ENCODE data around the gene DSCAM. TPM values are rescaled to one million over a fixed set of nuclear protein-coding genes. Genes with fewer than 3 reads are reported as not detected.

Gene DSCAM
- total RNA-seq, 3 donors from 2014 or later (not counting 1 experiment from before 2014, with no cell fraction given): not detected

DNA sequence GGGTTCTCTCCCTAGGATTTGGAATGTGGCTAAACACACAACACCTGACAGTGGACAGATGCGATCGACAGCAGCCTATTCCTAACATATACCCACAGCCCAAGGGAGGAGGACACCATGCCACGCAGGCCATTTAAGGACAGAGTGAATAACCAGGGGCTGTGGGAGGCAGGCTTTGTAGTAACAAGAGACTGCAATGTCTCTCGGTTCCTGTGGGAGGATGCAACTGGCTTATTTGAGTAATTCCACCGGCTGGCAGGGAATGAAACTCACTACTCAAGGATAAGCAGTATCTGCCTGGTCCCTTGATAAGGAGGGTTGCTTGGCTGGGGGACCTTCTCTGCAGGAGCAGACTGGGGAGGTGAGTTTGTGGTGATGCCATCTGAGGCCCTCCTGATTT, 870.2 kb downstream of the DSCAM start:
- TF ChIP-seq, protein P1, sequence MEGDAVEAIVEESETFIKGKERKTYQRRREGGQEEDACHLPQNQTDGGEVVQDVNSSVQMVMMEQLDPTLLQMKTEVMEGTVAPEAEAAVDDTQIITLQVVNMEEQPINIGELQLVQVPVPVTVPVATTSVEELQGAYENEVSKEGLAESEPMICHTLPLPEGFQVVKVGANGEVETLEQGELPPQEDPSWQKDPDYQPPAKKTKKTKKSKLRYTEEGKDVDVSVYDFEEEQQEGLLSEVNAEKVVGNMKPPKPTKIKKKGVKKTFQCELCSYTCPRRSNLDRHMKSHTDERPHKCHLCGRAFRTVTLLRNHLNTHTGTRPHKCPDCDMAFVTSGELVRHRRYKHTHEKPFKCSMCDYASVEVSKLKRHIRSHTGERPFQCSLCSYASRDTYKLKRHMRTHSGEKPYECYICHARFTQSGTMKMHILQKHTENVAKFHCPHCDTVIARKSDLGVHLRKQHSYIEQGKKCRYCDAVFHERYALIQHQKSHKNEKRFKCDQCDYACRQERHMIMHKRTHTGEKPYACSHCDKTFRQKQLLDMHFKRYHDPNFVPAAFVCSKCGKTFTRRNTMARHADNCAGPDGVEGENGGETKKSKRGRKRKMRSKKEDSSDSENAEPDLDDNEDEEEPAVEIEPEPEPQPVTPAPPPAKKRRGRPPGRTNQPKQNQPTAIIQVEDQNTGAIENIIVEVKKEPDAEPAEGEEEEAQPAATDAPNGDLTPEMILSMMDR (IDR thresholded peaks at IDR 0.05): no peak
- no peak overlapping the region for H3K4me3 Mint-ChIP-seq
- Histone ChIP-seq H3K4me3 (ENCODE audit: low read length) (no peak overlapping the region), H3K9me3 (ENCODE audit: control insufficient read depth, insufficient read depth, low read length) (no peaks in the 10 kb centered on the region), H3K36me3 (ENCODE audit: control insufficient read depth, insufficient read depth, low read length) (no peaks in the 10 kb centered on the region), H3K27me3 (ENCODE audit: control insufficient read depth, insufficient read depth, low read length) (no peaks in the 10 kb centered on the region), H3K4me1 (ENCODE audit: control insufficient read depth, insufficient read depth, low read length) (no peaks in the 10 kb centered on the region), H3K27ac (ENCODE audit: low read length) (no peak overlapping the region)
- H3K27me3 Mint-ChIP-seq (ENCODE audit: low read depth in 2 of 2): no peaks in the 10 kb centered on the region
- H3K9me3 Mint-ChIP-seq: no peaks in the 10 kb centered on the region
- H3K4me1 Mint-ChIP-seq: no peaks in the 10 kb centered on the region
- DNase-seq (no peak), ATAC-seq (no peak)
- H3K36me3 Mint-ChIP-seq: no peaks in the 10 kb centered on the region
- intact Hi-C loops (cut with micrococcal nuclease): no loop called here
- H3K27ac Mint-ChIP-seq: no peak overlapping the region
- WGBS (ENCODE audit: insufficient coverage): 90% methylated on average over 3 of the region's 5 CpGs

DNA sequence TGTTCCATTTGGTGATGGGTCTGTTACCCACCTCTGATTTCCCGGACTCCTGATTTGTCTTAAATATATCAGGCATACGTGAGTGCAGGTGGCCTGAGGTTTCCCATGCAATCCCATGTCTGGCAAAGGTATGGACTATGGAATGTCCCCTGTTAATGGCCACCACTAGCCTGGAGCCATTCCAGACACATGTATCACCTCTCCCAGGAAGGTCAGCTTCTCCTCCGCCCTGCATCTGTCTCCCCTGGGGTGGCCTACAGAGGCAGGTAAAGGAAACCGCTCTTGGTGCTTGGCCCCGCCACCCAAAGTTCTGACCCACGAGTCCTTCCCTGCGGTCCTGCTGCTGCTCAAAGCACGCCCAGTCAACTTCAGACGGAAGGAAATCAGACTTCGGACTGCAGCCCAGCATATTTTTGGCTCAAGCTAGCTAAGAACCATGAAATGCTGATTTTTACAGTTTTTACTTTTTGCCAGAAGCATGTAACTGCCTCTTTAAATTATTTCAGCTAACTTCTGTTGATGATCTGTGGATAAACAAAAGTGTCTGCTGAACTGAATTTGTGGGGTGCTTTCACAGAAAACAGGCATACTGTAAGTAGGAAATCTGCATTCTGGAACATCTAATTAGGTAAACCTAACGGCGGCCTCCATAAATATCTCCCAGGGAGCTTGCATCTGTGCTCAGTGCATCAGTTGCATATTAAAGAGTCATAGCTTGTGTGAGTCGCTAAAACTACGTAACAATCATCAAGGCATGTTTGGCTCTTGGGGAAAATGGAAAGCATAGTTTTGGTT, 873.8 kb downstream of the DSCAM start:
- no peaks in the 10 kb centered on the region for H3K9me3 Mint-ChIP-seq
- WGBS (ENCODE audit: insufficient coverage): 93% methylated on average over 14 of the region's 14 CpGs
- intact Hi-C loops (cut with micrococcal nuclease): no loop called here

DNA sequence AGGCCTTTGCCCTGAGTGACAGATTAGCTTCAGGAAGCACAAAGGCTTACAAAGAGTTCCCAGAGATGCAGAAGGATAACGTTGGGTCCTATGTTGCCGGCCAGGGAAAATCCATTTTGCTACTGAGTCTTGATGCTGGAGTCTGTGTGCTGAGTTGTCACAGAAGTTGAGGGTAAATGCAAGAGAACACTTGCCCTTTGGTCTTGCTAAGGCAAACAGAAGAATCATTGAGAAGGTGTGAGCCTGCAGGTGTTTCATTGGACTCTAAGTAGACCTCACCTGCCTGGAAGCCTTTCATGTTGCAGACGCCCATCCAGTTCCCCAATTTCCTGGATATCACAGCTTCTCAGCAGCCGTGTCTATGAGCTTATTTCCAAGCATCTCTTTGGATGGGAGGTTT, 874.5 kb downstream of the DSCAM start:
- Histone ChIP-seq H3K4me3 (ENCODE audit: low read length) (no peak overlapping the region), H3K27ac (ENCODE audit: low read length) (no peak overlapping the region), H3K27me3 (ENCODE audit: control insufficient read depth, insufficient read depth, low read length) (no peaks in the 10 kb centered on the region), H3K9me3 (ENCODE audit: control insufficient read depth, insufficient read depth, low read length) (peaks cover 3% of the 10 kb centered on the region), H3K4me1 (ENCODE audit: control insufficient read depth, insufficient read depth, low read length) (no peaks in the 10 kb centered on the region), H3K36me3 (ENCODE audit: control insufficient read depth, insufficient read depth, low read length) (no peaks in the 10 kb centered on the region)
- 81% methylated on average over 3 of the region's 4 CpGs for WGBS (ENCODE audit: insufficient coverage)
- Mint-ChIP-seq H3K9me3 (peaks cover 0 to 3% of the 10 kb centered on the region in 2 donors), H3K36me3 (no peaks in the 10 kb centered on the region), H3K27me3 (ENCODE audit: low read depth in 2 of 2) (no peaks in the 10 kb centered on the region), H3K4me1 (no peaks in the 10 kb centered on the region), H3K4me3 (no peak overlapping the region), H3K27ac (no peak overlapping the region)
- DNase-seq: no peak
- no peak for ATAC-seq
- TF ChIP-seq, protein P1 (IDR thresholded peaks at IDR 0.05): no peak
- intact Hi-C loops (cut with micrococcal nuclease): no loop called here

More for the DNA sequence above, 873.8 kb downstream of the DSCAM start:
- Histone ChIP-seq H3K4me3 (ENCODE audit: low read length) (no peak overlapping the region), H3K27me3 (ENCODE audit: control insufficient read depth, insufficient read depth, low read length) (no peaks in the 10 kb centered on the region), H3K36me3 (ENCODE audit: control insufficient read depth, insufficient read depth, low read length) (no peaks in the 10 kb centered on the region), H3K27ac (ENCODE audit: low read length) (no peak overlapping the region), H3K9me3 (ENCODE audit: control insufficient read depth, insufficient read depth, low read length) (no peaks in the 10 kb centered on the region), H3K4me1 (ENCODE audit: control insufficient read depth, insufficient read depth, low read length) (no peaks in the 10 kb centered on the region)
- TF ChIP-seq, protein P1 (IDR thresholded peaks at IDR 0.05): no peak
- ATAC-seq (no peak), DNase-seq (no peak)
- no peaks in the 10 kb centered on the region for H3K27me3 Mint-ChIP-seq (ENCODE audit: low read depth in 2 of 2)
- H3K4me3 Mint-ChIP-seq: no peak overlapping the region
- no peak overlapping the region for H3K27ac Mint-ChIP-seq
- H3K36me3 Mint-ChIP-seq: no peaks in the 10 kb centered on the region
- no peaks in the 10 kb centered on the region for H3K4me1 Mint-ChIP-seq

DNA sequence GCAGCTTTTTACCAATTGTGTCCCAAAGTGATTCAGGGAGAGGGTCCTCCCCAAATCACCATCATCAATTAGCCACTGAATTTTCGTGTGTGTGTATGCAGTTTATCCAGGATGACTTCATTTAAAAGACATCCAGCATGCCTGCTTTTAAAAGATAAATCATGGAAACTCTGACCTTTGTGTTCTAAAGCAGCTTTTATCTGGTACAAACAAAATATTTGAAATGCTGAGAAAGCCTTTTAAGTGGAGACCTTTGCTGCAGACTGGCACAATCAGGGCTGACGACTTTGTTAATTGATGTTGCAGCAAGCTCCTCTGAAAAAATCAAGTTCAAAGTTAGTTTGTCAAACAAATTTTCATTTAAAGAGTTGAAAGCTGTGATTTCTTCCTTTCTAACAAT, 875.0 kb downstream of the DSCAM start:
- no peaks in the 10 kb centered on the region for H3K4me1 Mint-ChIP-seq
- no peak for DNase-seq
- Histone ChIP-seq H3K4me1 (ENCODE audit: control insufficient read depth, insufficient read depth, low read length) (no peaks in the 10 kb centered on the region), H3K4me3 (ENCODE audit: low read length) (no peak overlapping the region), H3K27me3 (ENCODE audit: control insufficient read depth, insufficient read depth, low read length) (no peaks in the 10 kb centered on the region), H3K9me3 (ENCODE audit: control insufficient read depth, insufficient read depth, low read length) (peaks cover 4% of the 10 kb centered on the region), H3K36me3 (ENCODE audit: control insufficient read depth, insufficient read depth, low read length) (no peaks in the 10 kb centered on the region), H3K27ac (ENCODE audit: low read length) (no peak overlapping the region)
- peaks cover 0 to 3% of the 10 kb centered on the region in 2 donors for H3K9me3 Mint-ChIP-seq
- no peak overlapping the region for H3K4me3 Mint-ChIP-seq
- H3K27me3 Mint-ChIP-seq (ENCODE audit: low read depth in 2 of 2): no peaks in the 10 kb centered on the region
- intact Hi-C loops (cut with micrococcal nuclease): no loop called here
- TF ChIP-seq, protein P1 (IDR thresholded peaks at IDR 0.05): no peak
- H3K27ac Mint-ChIP-seq: no peak overlapping the region
- H3K36me3 Mint-ChIP-seq: no peaks in the 10 kb centered on the region
- WGBS (ENCODE audit: insufficient coverage): 62% methylated on average over 1 of the region's 2 CpGs
- no peak for ATAC-seq

Measured in natural killer cell (primary cell).